ENCODE data around the gene SMAD2.

DNA sequence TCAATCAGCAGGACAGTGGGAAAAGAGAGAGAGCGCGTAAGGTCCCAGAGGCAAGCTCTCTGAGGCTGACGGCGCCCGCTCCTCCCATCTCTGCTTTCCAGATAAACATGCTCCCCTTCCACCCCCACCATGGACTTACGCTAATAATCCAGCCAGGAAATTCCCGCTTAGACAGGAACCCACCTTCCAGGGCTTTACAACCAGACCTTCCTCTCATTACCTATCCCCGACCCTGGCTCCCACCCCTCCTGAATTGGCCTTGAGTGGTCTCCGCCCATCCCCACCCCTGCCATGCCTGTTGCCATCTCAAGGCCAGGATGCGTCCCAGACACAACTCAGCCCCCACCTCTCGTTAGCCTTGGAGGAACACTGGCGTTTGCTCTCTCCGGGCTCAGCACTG is 131.1 kb downstream of the SMAD2 start:
- no peak for TF ChIP-seq GATA3 (IDR thresholded peaks at IDR 0.05; ENCODE audit: low read depth, low read length)
- no peak for TF ChIP-seq GATA2 (IDR thresholded peaks at IDR 0.05; ENCODE audit: low read depth, low read length)
